GM12878 (cell line): ENCODE data around the gene CD68. TPM values are rescaled to one million over a fixed set of nuclear protein-coding genes. Genes with fewer than 3 reads are reported as not detected.

Source experiments
- ATAC-seq: fragments of 200-7000 bp; cut with Tn5 transposase; 3 replicates; pipeline ENCODE4 v1.9.1; 2020; ENCODE audit warnings: mild to moderate bottlenecking, moderate library complexity
- BruUV-seq: library from RNA; stranded (reverse); fragments of 400-500 nt; replicated peaks from 2 replicates; lab custom pipeline; 2021; lab: Mats Ljungman, UMichigan
- CTCF ChIA-PET: fragments of 300-600 bp; sonication (Branson Sonifier 250); formaldehyde crosslinking; extraction: SDS; loops from one replicate; lab custom pipeline; 2021; ENCODE audit warnings: inconsistent platforms; lab: Yijun Ruan, JAX
- POLR2A ChIA-PET: fragments of 350-600 bp; formaldehyde crosslinking; extraction: SDS; loops from one replicate; lab custom pipeline; 2021; ENCODE audit warnings: inconsistent platforms; lab: Charles Lee
- RAD21 ChIA-PET: fragments of 300-600 bp; sonication (Branson Sonifier 250); formaldehyde crosslinking; loops from one replicate; lab custom pipeline; 2023; ENCODE audit warnings: antibody characterized with exemption; ENCODE audit not compliant: unreplicated experiment; lab: Charles Lee
- SMC1A ChIA-PET: fragments of 300-600 bp; sonication (Branson Sonifier 250); formaldehyde crosslinking; loops from one replicate; lab custom pipeline; 2023; ENCODE audit not compliant: unreplicated experiment, uncharacterized antibody; lab: Charles Lee
- DNase-seq: peaks from one replicate; pipeline ENCODE4 v3.0.0-alpha.2; 2011; ENCODE audit warnings: low read depth, low spot score
- FAIRE-seq: peaks from 3 replicates; lab custom pipeline; 2011; peaks lifted over from hg19 to GRCh38; lab: Jason Lieb, UNC
- H2AFZ ChIP-seq: 2 replicates; pipeline ENCODE4 v1.6.0; 2011; ENCODE audit warnings: low read depth, low read length, control low read depth; ENCODE audit not compliant: control insufficient read depth
- H3K27ac ChIP-seq: 2 replicates; pipeline ENCODE4 v1.5.1; 2011; ENCODE audit warnings: control low read depth; ENCODE audit not compliant: control insufficient read depth, insufficient read depth
- H3K27me3 ChIP-seq, 2 experiments: replicated peaks in 1 of 2; 2 replicates each; pipeline versions ENCODE4 v1.6.0 to v1.6.1; 2011; ENCODE audit warnings: low read length in 1 of 2; ENCODE audit not compliant: control insufficient read depth in 2 of 2, insufficient read depth in 2 of 2
- H3K36me3 ChIP-seq, 2 experiments: 2 replicates each; pipeline ENCODE4 v1.5.1; 2011; ENCODE audit warnings: low read length in 1 of 2; ENCODE audit not compliant: control insufficient read depth in 2 of 2, insufficient read depth in 2 of 2
- H3K4me1 ChIP-seq: 2 replicates; pipeline ENCODE4 v1.6.1; 2011; ENCODE audit warnings: mild to moderate bottlenecking, low read length, moderate library complexity, mixed read lengths; ENCODE audit not compliant: control insufficient read depth, insufficient read depth
- H3K4me2 ChIP-seq: 2 replicates; pipeline ENCODE4 v1.6.0; 2011; ENCODE audit warnings: control low read depth; ENCODE audit not compliant: control insufficient read depth, insufficient read depth
- H3K4me3 ChIP-seq: fragments of 200-600 bp; sonication (generic); 2 replicates; pipeline ENCODE4 v1.5.1; 2016
- H3K79me2 ChIP-seq: 2 replicates; pipeline ENCODE4 v1.6.0; 2011; ENCODE audit warnings: low read length; ENCODE audit not compliant: control insufficient read depth, insufficient read depth
- H3K9ac ChIP-seq: 2 replicates; pipeline ENCODE4 v1.8.0; 2011; ENCODE audit warnings: low read length, control low read depth, mixed read lengths; ENCODE audit not compliant: control insufficient read depth, insufficient read depth
- H3K9me3 ChIP-seq: replicated peaks from 3 replicates; pipeline ENCODE4 v1.5.1; 2011; ENCODE audit warnings: mild to moderate bottlenecking, low read length; ENCODE audit not compliant: control insufficient read depth, insufficient read depth
- H4K20me1 ChIP-seq: 2 replicates; pipeline ENCODE4 v1.6.0; 2011; ENCODE audit not compliant: control insufficient read depth, insufficient read depth
- ATF7 ChIP-seq: fragments of 450-650 bp; IDR thresholded peaks from 2 replicates; pipeline ENCODE4 v1.6.1; 2016; ENCODE audit warnings: low read depth, mild to moderate bottlenecking
- BCL3 ChIP-seq: IDR thresholded peaks from 2 replicates; pipeline ENCODE4 v1.6.1; 2011; ENCODE audit warnings: borderline replicate concordance, low read depth, mild to moderate bottlenecking, moderate library complexity, low read length; ENCODE audit not compliant: insufficient read depth, poor library complexity, severe bottlenecking
- EED ChIP-seq: sonication (generic); IDR thresholded peaks from 2 replicates; pipeline ENCODE4 v1.6.1; 2016; ENCODE audit warnings: antibody characterized with exemption, low read depth
- EGR1 ChIP-seq, 2 experiments: IDR thresholded peaks; 1 replicate in 1 of 2; 2 replicates in 1 of 2; pipeline ENCODE4 v1.6.1; 2011 to 2012; ENCODE audit warnings: low read depth in 2 of 2, low read length in 2 of 2, borderline replicate concordance in 1 of 2, mild to moderate bottlenecking in 1 of 2, moderate library complexity in 1 of 2
- LARP7 ChIP-seq: fragments of 450-650 bp; IDR thresholded peaks from 2 replicates; pipeline ENCODE4 v1.6.1; 2017; ENCODE audit warnings: mild to moderate bottlenecking
- MEF2B ChIP-seq: fragments of 450-650 bp; IDR thresholded peaks from 2 replicates; pipeline ENCODE4 v1.6.1; 2018; ENCODE audit warnings: mild to moderate bottlenecking, moderate library complexity; ENCODE audit not compliant: partially characterized antibody, poor library complexity, severe bottlenecking
- NR2C2 ChIP-seq: IDR thresholded peaks from 2 replicates; pipeline ENCODE4 v1.6.1; 2011; ENCODE audit warnings: borderline replicate concordance, low read depth; ENCODE audit not compliant: control insufficient read depth, insufficient read length
- WGBS: methylation state at CpG from one replicate; pipeline ENCODE4 v1.1.6; 2016; ENCODE audit warnings: low lambda C conversion rate; ENCODE audit not compliant: insufficient replicate concordance, insufficient coverage; ENCODE audit errors: missing lambda C conversion rate; 5-methylcytosine and 5-hydroxymethylcytosine counted together
- in situ Hi-C: fragments of 300-500 bp; cut with MboI; formaldehyde crosslinking; loops from 9 replicates; pipeline ENCODE4 v1.14.3; 2018; ENCODE audit warnings: mixed read lengths
- intact Hi-C: fragments of 100-400 bp; cut with micrococcal nuclease; formaldehyde crosslinking; loops from one replicate; pipeline ENCODE4 v1.14.2; 2022; ENCODE audit not compliant: unreplicated experiment
- polyA plus RNA-seq, 11 experiments: library from polyadenylated mRNA; depleted of rRNA in 4 of 11; unstranded in 6 of 11; stranded (reverse) in 5 of 11; fragments of >200 nt; fragmentation: Nextera tagmentation in 4 of 11; fragmentation: Illumina TruSeq in 1 of 11; extraction: Ambion mirVana in 4 of 11; extraction: Trizol in 1 of 11; gene quantifications; 1 replicate in 1 of 11; 2 replicates in 10 of 11; pipeline versions ENCODE4 v1.2.1 to v1.2.3, GENCODE V29; 2011 to 2016; ENCODE audit warnings: inconsistent platforms in 2 of 11, missing spikeins in 2 of 11, low read depth in 1 of 11
- total RNA-seq, 4 experiments: library from RNA; depleted of rRNA in 3 of 4; stranded (reverse); fragments of >200 nt in 3 of 4; fragmentation: Illumina TruSeq in 1 of 4; extraction: Trizol in 1 of 4; gene quantifications; 2 replicates each; pipeline versions ENCODE4 v1.2.1 to v1.2.3, GENCODE V29; 2013 to 2021

CD68 gene
- total and polyA plus RNA-seq, 10 of the 15 experiments (the other 5 are each of a cell fraction or from before 2014, with no cell fraction given), result 2.6 to 6.9 (median 3.8) TPM

- no TSS peak for BruUV-seq
- CTCF ChIA-PET, result interaction anchor here (0.6 to 2.9 kb wide), 5 partner anchors 10 to 214 kb away, joined by 3 to 14 read pairs (median 4); partner anchors contain the start of gene SENP3
- H3K36me3 ChIP-seq, result peaks cover 19 to 34% of the 10 kb centered on the region in 2 experiments
- no peak for FAIRE-seq
- 92% methylated on average over 10 of the region's 10 CpGs for WGBS
- no peak overlapping the region for H3K27ac ChIP-seq
- DNase-seq, result no peak
- RAD21 ChIA-PET, result interaction anchor here (1.0 to 2.8 kb wide), 2 partner anchors 19 to 117 kb away, joined by 3 to 8 read pairs; partner anchors contain the start of genes TP53 and WRAP53
- SMC1A ChIA-PET, result interaction anchor here (0.8 to 2.1 kb wide), 4 partner anchors 10 to 57 kb away, joined by 3 to 9 read pairs (median 4); partner anchors contain the start of genes MPDU1 and SAT2
- H3K79me2 ChIP-seq, result peaks cover 41% of the 10 kb centered on the region
- H2AFZ ChIP-seq, result no peak overlapping the region
- in situ Hi-C loops (loop anchor here (25.0 kb wide), 1 partner anchor 533 kb away; the partner anchor contains the start of genes SLC16A11 and SLC16A13), intact Hi-C loops (loop anchor here (5.0 kb wide), 1 partner anchor 117 kb away; the partner anchor contains the start of genes TP53 and WRAP53)
- TF ChIP-seq BCL3, result no peak
- no peak for TF ChIP-seq LARP7
- no peak for TF ChIP-seq EED
- TF ChIP-seq MEF2B, result no peak
- no peak for TF ChIP-seq NR2C2
- no peak for TF ChIP-seq EGR1 (IDR thresholded peaks at IDR 0.05; ENCODE audit: borderline replicate concordance in 1 of 2, low read depth in 2 of 2, low read length in 2 of 2)
- no peak for TF ChIP-seq ATF7
- peaks cover 13% of the 10 kb centered on the region for H4K20me1 ChIP-seq
- H3K9ac ChIP-seq, result no peak overlapping the region
- H3K4me2 ChIP-seq, result no peak overlapping the region
- ATAC-seq, result no peak
- no peaks in the 10 kb centered on the region for H3K27me3 ChIP-seq
- no peaks in the 10 kb centered on the region for H3K9me3 ChIP-seq
- POLR2A ChIA-PET, result interaction anchor here (0.5 to 1.8 kb wide), 4 partner anchors 9 to 265 kb away, joined by 3 to 5 read pairs (median 4); partner anchors contain the start of genes CD68 and MPDU1
- H3K4me1 ChIP-seq, result peaks cover 8% of the 10 kb centered on the region
- H3K4me3 ChIP-seq, result no peak overlapping the region
These were observed 9.1 kb upstream of the CD68 start for GRCh38 chr17:7570351-7570750.
